Astrocyte (in vitro differentiated cells and primary cell): ENCODE measurements around the gene ZRANB1. TPM values are rescaled to one million over a fixed set of nuclear protein-coding genes. Genes with fewer than 3 reads are reported as not detected.

Source experiments
- DNase-seq: peaks from one replicate; pipeline ENCODE4 v3.0.0-alpha.2; 2010; ENCODE audit warnings: low read depth
- FAIRE-seq: peaks from 2 replicates; lab custom pipeline; 2011; peaks lifted over from hg19 to GRCh38; lab: Jason Lieb, UNC
- H2AFZ ChIP-seq: 2 replicates; pipeline ENCODE4 v1.6.0; 2012; ENCODE audit warnings: low read depth, low read length, inconsistent platforms
- H3K27ac ChIP-seq: 2 replicates; pipeline ENCODE4 v1.5.1; 2011; ENCODE audit warnings: low read depth, low read length, inconsistent platforms
- H3K27me3 ChIP-seq: 2 replicates; pipeline ENCODE4 v1.6.0; 2011; ENCODE audit warnings: low read length, inconsistent platforms; ENCODE audit not compliant: insufficient read depth
- H3K36me3 ChIP-seq: 2 replicates; pipeline ENCODE4 v1.5.1; 2011; ENCODE audit warnings: low read length, inconsistent platforms; ENCODE audit not compliant: insufficient read depth
- H3K4me1 ChIP-seq: 2 replicates; pipeline ENCODE4 v1.5.1; 2011; ENCODE audit warnings: low read length, inconsistent platforms; ENCODE audit not compliant: insufficient read depth
- H3K4me2 ChIP-seq: 2 replicates; pipeline ENCODE4 v1.6.0; 2012; ENCODE audit warnings: low read length, inconsistent platforms
- H3K4me3 ChIP-seq: 2 replicates; pipeline ENCODE4 v1.5.1; 2011; ENCODE audit warnings: low read depth, mild to moderate bottlenecking, low read length, inconsistent platforms; ENCODE audit not compliant: insufficient read depth
- H3K79me2 ChIP-seq: 2 replicates; pipeline ENCODE4 v1.6.0; 2012; ENCODE audit warnings: mild to moderate bottlenecking, low read length, inconsistent platforms; ENCODE audit not compliant: insufficient read depth
- H3K9ac ChIP-seq: 2 replicates; pipeline ENCODE4 v1.6.0; 2012; ENCODE audit warnings: mild to moderate bottlenecking, low read length, inconsistent platforms
- H3K9me3 ChIP-seq: 2 replicates; pipeline ENCODE4 v1.5.1; 2012; ENCODE audit warnings: low read depth, mild to moderate bottlenecking, low read length, inconsistent platforms; ENCODE audit not compliant: insufficient read depth
- H4K20me1 ChIP-seq: 2 replicates; pipeline ENCODE4 v1.6.0; 2012; ENCODE audit warnings: low read length, inconsistent platforms; ENCODE audit not compliant: insufficient read depth
- H3K27ac Mint-ChIP-seq: one replicate; pipeline ENCODE4 v1.8.0; 2021; ENCODE audit warnings: mild to moderate bottlenecking, mixed read lengths; ENCODE audit not compliant: unreplicated experiment
- H3K27me3 Mint-ChIP-seq: one replicate; pipeline ENCODE4 v1.8.0; 2021; ENCODE audit warnings: low read depth, mixed read lengths; ENCODE audit not compliant: unreplicated experiment
- H3K36me3 Mint-ChIP-seq: one replicate; pipeline ENCODE4 v1.8.0; 2021; ENCODE audit warnings: low read depth, mixed read lengths; ENCODE audit not compliant: unreplicated experiment
- H3K4me1 Mint-ChIP-seq: one replicate; pipeline ENCODE4 v1.8.0; 2021; ENCODE audit warnings: low read depth, mixed read lengths; ENCODE audit not compliant: unreplicated experiment
- H3K4me3 Mint-ChIP-seq: one replicate; pipeline ENCODE4 v1.8.0; 2021; ENCODE audit warnings: mild to moderate bottlenecking, moderate library complexity, mixed read lengths; ENCODE audit not compliant: unreplicated experiment
- H3K9me3 Mint-ChIP-seq: one replicate; pipeline ENCODE4 v1.8.0; 2021; ENCODE audit warnings: mild to moderate bottlenecking, mixed read lengths; ENCODE audit not compliant: unreplicated experiment
- CTCF ChIP-seq: IDR thresholded peaks from 2 replicates; pipeline ENCODE4 v1.5.1; 2011; ENCODE audit warnings: low read depth, mild to moderate bottlenecking, inconsistent platforms, low read length, moderate library complexity; ENCODE audit not compliant: insufficient read depth
- EZH2 ChIP-seq: IDR thresholded peaks from 2 replicates; pipeline ENCODE4 v1.6.1; 2012; ENCODE audit warnings: mild to moderate bottlenecking, low read length, inconsistent platforms; ENCODE audit not compliant: insufficient read depth
- total RNA-seq: library from RNA; stranded (reverse); gene quantifications from 2 replicates; pipeline ENCODE4 v1.2.1, GENCODE V29; 2021

ZRANB1 gene
- total RNA-seq, 1 donor from 2014 or later = 24.9 TPM

GRCh38 chr10:125029584-125030242 is 87.8 kb downstream of the ZRANB1 start:
- peaks cover 37% of the 10 kb centered on the region for H3K4me1 Mint-ChIP-seq
- H3K4me2 ChIP-seq = no peak overlapping the region

GRCh38 chr10:125030567-125031197 is 88.8 kb downstream of the ZRANB1 start:
- no peaks in the 10 kb centered on the region for H3K9me3 ChIP-seq

More at GRCh38 chr10:125029584-125030242, 87.8 kb downstream of the ZRANB1 start:
- Histone ChIP-seq H3K9ac (no peak overlapping the region), H3K27ac (no peak overlapping the region), H2AFZ (no peak overlapping the region), H3K79me2 (peaks cover 80% of the 10 kb centered on the region), H3K27me3 (no peaks in the 10 kb centered on the region), H3K4me3 (no peak overlapping the region), H3K9me3 (no peaks in the 10 kb centered on the region), H3K4me1 (peaks cover 25% of the 10 kb centered on the region), H3K36me3 (no peaks in the 10 kb centered on the region), H4K20me1 (peaks cover 83% of the 10 kb centered on the region)
- DNase-seq (peak; percentile 67), FAIRE-seq (no peak)
- no peaks in the 10 kb centered on the region for H3K27me3 Mint-ChIP-seq
- H3K4me3 Mint-ChIP-seq = peak overlapping the region; percentile 25
- H3K36me3 Mint-ChIP-seq = peaks cover 12% of the 10 kb centered on the region
- no peaks in the 10 kb centered on the region for H3K9me3 Mint-ChIP-seq
- H3K27ac Mint-ChIP-seq = peak overlapping the region; percentile 93
- no peak for TF ChIP-seq CTCF
- no peak for TF ChIP-seq EZH2

More at GRCh38 chr10:125030567-125031197, 88.8 kb downstream of the ZRANB1 start:
- H3K36me3 ChIP-seq = no peaks in the 10 kb centered on the region
- Mint-ChIP-seq H3K27me3 (no peaks in the 10 kb centered on the region), H3K36me3 (peaks cover 9% of the 10 kb centered on the region), H3K4me3 (no peak overlapping the region), H3K27ac (no peak overlapping the region), H3K9me3 (no peaks in the 10 kb centered on the region), H3K4me1 (peaks cover 46% of the 10 kb centered on the region)
- DNase-seq (no peak), FAIRE-seq (no peak)
- H3K27ac ChIP-seq = no peak overlapping the region
- no peaks in the 10 kb centered on the region for H3K27me3 ChIP-seq
- H3K4me1 ChIP-seq = peaks cover 35% of the 10 kb centered on the region
- peaks cover 76% of the 10 kb centered on the region for H3K79me2 ChIP-seq
- no peak overlapping the region for H3K4me2 ChIP-seq
- H3K9ac ChIP-seq = no peak overlapping the region
- no peak overlapping the region for H2AFZ ChIP-seq
- H4K20me1 ChIP-seq = peaks cover 74% of the 10 kb centered on the region
- TF ChIP-seq CTCF (no peak), EZH2 (no peak)
- no peak overlapping the region for H3K4me3 ChIP-seq
